CD4-positive, alpha-beta T cell (primary cell): ENCODE results near the gene LIPI. TPM values are rescaled to one million over a fixed set of nuclear protein-coding genes. Genes with fewer than 3 reads are reported as not detected.

Experiments used
- ATAC-seq: fragments of 200-7000 bp; cut with Tn5 transposase; one replicate; pipeline ENCODE4 v1.10.0; 2022; ENCODE audit warnings: mild to moderate bottlenecking; ENCODE audit not compliant: poor library complexity
- CTCF ChIA-PET: fragments of 350-600 bp; sonication (Branson Sonifier 250); formaldehyde crosslinking; loops from one replicate; lab custom pipeline; 2021; ENCODE audit warnings: antibody characterized with exemption, inconsistent platforms; lab: Charles Lee
- POLR2A ChIA-PET: fragments of 350-600 bp; sonication (Branson Sonifier 250); formaldehyde crosslinking; loops from one replicate; lab custom pipeline; 2021; ENCODE audit warnings: antibody characterized with exemption, inconsistent platforms; lab: Charles Lee
- DNase-seq, 14 experiments: peaks; one replicate each; pipeline ENCODE4 v3.0.0-alpha.2; 2013 to 2020; ENCODE audit warnings: mixed read lengths in 2 of 14
- H3K27ac ChIP-seq, 2 donors: one replicate each; pipeline versions ENCODE4 v1.5.1 to v1.7.0; 2013; ENCODE audit warnings: low read length in 2 of 2, low read depth in 1 of 2, mild to moderate bottlenecking in 1 of 2
- H3K27me3 ChIP-seq, 2 experiments: 1 replicate in 1 of 2; 2 replicates in 1 of 2; pipeline versions ENCODE4 v1.6.1 to v1.7.0; 2013; ENCODE audit warnings: low read length in 2 of 2, control low read depth in 1 of 2, mild to moderate bottlenecking in 1 of 2, moderate library complexity in 1 of 2; ENCODE audit not compliant: insufficient read depth in 2 of 2, control insufficient read depth in 1 of 2
- H3K36me3 ChIP-seq: one replicate; pipeline ENCODE4 v1.6.1; 2013; ENCODE audit warnings: low read length, control low read depth; ENCODE audit not compliant: insufficient read depth
- H3K4me1 ChIP-seq: one replicate; pipeline ENCODE4 v1.6.1; 2013; ENCODE audit warnings: low read length, control low read depth; ENCODE audit not compliant: insufficient read depth
- H3K4me3 ChIP-seq: one replicate; pipeline ENCODE4 v1.5.1; 2013; ENCODE audit warnings: mild to moderate bottlenecking, low read length, moderate library complexity
- H3K9me3 ChIP-seq, 2 experiments: 1 replicate in 1 of 2; 2 replicates in 1 of 2; pipeline versions ENCODE4 v1.6.1 to v1.7.0; 2013; ENCODE audit warnings: low read length in 2 of 2, mild to moderate bottlenecking in 2 of 2, control low read depth in 1 of 2, moderate library complexity in 1 of 2; ENCODE audit not compliant: control insufficient read depth in 1 of 2, insufficient read depth in 1 of 2
- H3K27ac Mint-ChIP-seq: one replicate; pipeline ENCODE4 v1.8.0; 2020; ENCODE audit warnings: mixed read lengths
- H3K27me3 Mint-ChIP-seq: one replicate; pipeline ENCODE4 v1.8.0; 2021; ENCODE audit warnings: mixed read lengths
- H3K36me3 Mint-ChIP-seq: one replicate; pipeline ENCODE4 v1.8.0; 2021; ENCODE audit warnings: low read depth, mixed read lengths
- H3K4me1 Mint-ChIP-seq: one replicate; pipeline ENCODE4 v1.8.0; 2021; ENCODE audit warnings: low read depth, mixed read lengths
- H3K4me3 Mint-ChIP-seq: one replicate; pipeline ENCODE4 v1.8.0; 2020; ENCODE audit warnings: mild to moderate bottlenecking, mixed read lengths
- H3K9me3 Mint-ChIP-seq: one replicate; pipeline ENCODE4 v1.8.0; 2020; ENCODE audit warnings: mixed read lengths
- intact Hi-C, 2 experiments: fragments of 100-400 bp; cut with DNase I in 1 of 2; cut with micrococcal nuclease in 1 of 2; formaldehyde crosslinking; loops; one replicate each; pipeline versions ENCODE4 v1.15.1 to v1.9.0; 2023 to 2025; cut with DNase I, micrococcal nuclease
- total RNA-seq, 174 experiments: library from RNA in 2 of 174; stranded (reverse) in 2 of 174; gene quantifications; one replicate each; pipeline ENCODE4 v1.2.3 and lab custom pipeline; 2021 to 2026
- TF ChIP-seq, protein P1 (sequence below): fragments of 200-600 bp; IDR thresholded peaks from one replicate; pipeline ENCODE4 v1.8.0; 2022; ENCODE audit warnings: antibody characterized with exemption, mild to moderate bottlenecking

The LIPI gene
- total RNA-seq, 2 experiments from 2014 or later = not detected

- no peak overlapping the region for H3K4me3 ChIP-seq
- intact Hi-C loops = no loop called here
- no peaks in the 10 kb centered on the region for H3K36me3 ChIP-seq
- no peak overlapping the region for H3K4me3 Mint-ChIP-seq
- no peak overlapping the region for H3K27ac ChIP-seq
- peaks cover 0 to 85% of the 10 kb centered on the region in 2 experiments for H3K9me3 ChIP-seq
- no peaks in the 10 kb centered on the region for H3K27me3 Mint-ChIP-seq
- no peaks in the 10 kb centered on the region for H3K27me3 ChIP-seq
- no peaks in the 10 kb centered on the region for H3K4me1 ChIP-seq
- no peak for ATAC-seq
- peaks cover 2% of the 10 kb centered on the region for H3K9me3 Mint-ChIP-seq
- H3K27ac Mint-ChIP-seq = no peak overlapping the region
- no peak for DNase-seq
- H3K4me1 Mint-ChIP-seq = no peaks in the 10 kb centered on the region
- TF ChIP-seq, protein P1, sequence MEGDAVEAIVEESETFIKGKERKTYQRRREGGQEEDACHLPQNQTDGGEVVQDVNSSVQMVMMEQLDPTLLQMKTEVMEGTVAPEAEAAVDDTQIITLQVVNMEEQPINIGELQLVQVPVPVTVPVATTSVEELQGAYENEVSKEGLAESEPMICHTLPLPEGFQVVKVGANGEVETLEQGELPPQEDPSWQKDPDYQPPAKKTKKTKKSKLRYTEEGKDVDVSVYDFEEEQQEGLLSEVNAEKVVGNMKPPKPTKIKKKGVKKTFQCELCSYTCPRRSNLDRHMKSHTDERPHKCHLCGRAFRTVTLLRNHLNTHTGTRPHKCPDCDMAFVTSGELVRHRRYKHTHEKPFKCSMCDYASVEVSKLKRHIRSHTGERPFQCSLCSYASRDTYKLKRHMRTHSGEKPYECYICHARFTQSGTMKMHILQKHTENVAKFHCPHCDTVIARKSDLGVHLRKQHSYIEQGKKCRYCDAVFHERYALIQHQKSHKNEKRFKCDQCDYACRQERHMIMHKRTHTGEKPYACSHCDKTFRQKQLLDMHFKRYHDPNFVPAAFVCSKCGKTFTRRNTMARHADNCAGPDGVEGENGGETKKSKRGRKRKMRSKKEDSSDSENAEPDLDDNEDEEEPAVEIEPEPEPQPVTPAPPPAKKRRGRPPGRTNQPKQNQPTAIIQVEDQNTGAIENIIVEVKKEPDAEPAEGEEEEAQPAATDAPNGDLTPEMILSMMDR = no peak
- peaks cover 2% of the 10 kb centered on the region for H3K36me3 Mint-ChIP-seq
- POLR2A ChIA-PET = no interaction called here
- CTCF ChIA-PET = no interaction called here
Measured at GRCh38 chr21:14075346-14076142, 135.2 kb downstream of the LIPI start.

DNA sequence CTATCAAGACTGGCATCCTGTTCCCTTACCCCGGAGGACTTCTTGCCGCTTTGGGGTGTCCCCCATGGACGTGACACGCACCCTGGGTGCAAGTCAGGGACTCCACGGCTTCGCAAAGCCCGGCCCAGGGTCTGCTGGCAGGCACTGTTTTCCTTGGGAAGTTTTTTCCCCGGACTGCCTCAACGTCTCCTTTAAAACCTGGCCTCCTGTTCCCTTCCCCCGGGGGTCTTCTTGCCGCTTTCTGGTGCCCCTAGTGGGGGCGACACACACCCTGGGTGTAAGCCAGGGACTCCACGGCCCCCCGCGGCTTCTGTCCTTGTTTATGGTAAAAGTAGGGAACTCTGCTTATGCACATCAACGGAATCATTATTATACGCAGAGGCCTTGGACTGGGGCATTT lies 136.6 kb downstream of the LIPI start:
- Histone ChIP-seq H3K9me3 (peaks cover 0 to 81% of the 10 kb centered on the region in 2 experiments), H3K27me3 (no peaks in the 10 kb centered on the region), H3K4me3 (no peak overlapping the region), H3K36me3 (no peaks in the 10 kb centered on the region), H3K4me1 (no peaks in the 10 kb centered on the region), H3K27ac (no peak overlapping the region)
- no peak overlapping the region for H3K4me3 Mint-ChIP-seq
- no peaks in the 10 kb centered on the region for H3K4me1 Mint-ChIP-seq
- TF ChIP-seq, protein P1 = no peak
- H3K9me3 Mint-ChIP-seq = no peaks in the 10 kb centered on the region
- intact Hi-C loops = no loop called here
- no peak for ATAC-seq
- H3K27ac Mint-ChIP-seq = no peak overlapping the region
- no peaks in the 10 kb centered on the region for H3K36me3 Mint-ChIP-seq
- POLR2A ChIA-PET = no interaction called here
- no peaks in the 10 kb centered on the region for H3K27me3 Mint-ChIP-seq
- CTCF ChIA-PET = no interaction called here
- DNase-seq = no peak

- H3K9me3 Mint-ChIP-seq = no peaks in the 10 kb centered on the region
- no peaks in the 10 kb centered on the region for H3K36me3 ChIP-seq
- ChIA-PET POLR2A (no interaction called here), CTCF (no interaction called here)
- TF ChIP-seq, protein P1 = no peak
- no peaks in the 10 kb centered on the region for H3K27me3 Mint-ChIP-seq
- DNase-seq = peak in 1 of 14 experiments; percentile 16
- peaks cover 0 to 75% of the 10 kb centered on the region in 2 experiments for H3K9me3 ChIP-seq
- no peak overlapping the region for H3K4me3 ChIP-seq
- no peaks in the 10 kb centered on the region for H3K36me3 Mint-ChIP-seq
- intact Hi-C loops = no loop called here
- no peak overlapping the region for H3K27ac Mint-ChIP-seq
- H3K27me3 ChIP-seq = no peaks in the 10 kb centered on the region
- no peak overlapping the region for H3K27ac ChIP-seq
- no peaks in the 10 kb centered on the region for H3K4me1 ChIP-seq
- no peak for ATAC-seq
- H3K4me1 Mint-ChIP-seq = no peaks in the 10 kb centered on the region
- H3K4me3 Mint-ChIP-seq = no peak overlapping the region
Measured at GRCh38 chr21:14073615-14074014, 137.1 kb downstream of the LIPI start.
